ENCODE data around the gene PKHD1. TPM values are rescaled to one million over a fixed set of nuclear protein-coding genes. Genes with fewer than 3 reads are reported as not detected.

Gene PKHD1
- total RNA-seq, 1 donor from 2014 or later, result not detected

DNA sequence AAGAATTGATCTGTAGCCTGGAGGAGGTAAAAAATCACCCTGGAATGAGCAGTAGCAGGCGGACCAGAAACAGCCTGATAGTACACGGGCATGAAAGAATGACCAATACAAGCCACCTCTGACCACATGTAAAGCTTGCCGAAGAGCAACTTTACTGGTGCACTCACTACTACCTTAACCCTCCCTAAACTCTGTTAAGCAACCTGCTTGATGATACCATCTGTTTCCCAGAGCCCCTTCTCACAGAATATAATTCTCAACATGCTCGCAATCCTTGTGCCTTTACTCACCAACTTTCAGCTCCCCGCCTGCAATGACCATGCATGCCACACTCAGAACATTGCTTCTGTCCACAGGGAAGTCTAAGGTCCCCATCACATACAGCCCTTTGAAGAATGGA, 296.5 kb downstream of the PKHD1 start:
- intact Hi-C loops (cut with DNase I), result no loop called here
- ATAC-seq, result no peak

GRCh38 chr6:51788121-51788520, 299.3 kb downstream of the PKHD1 start:
- DNase-seq (ENCODE audit: missing footprints), result no peak
- ATAC-seq, result no peak
- intact Hi-C loops (cut with DNase I), result no loop called here

More for the DNA sequence above, 296.5 kb downstream of the PKHD1 start:
- no peak for DNase-seq (ENCODE audit: missing footprints)

DNA sequence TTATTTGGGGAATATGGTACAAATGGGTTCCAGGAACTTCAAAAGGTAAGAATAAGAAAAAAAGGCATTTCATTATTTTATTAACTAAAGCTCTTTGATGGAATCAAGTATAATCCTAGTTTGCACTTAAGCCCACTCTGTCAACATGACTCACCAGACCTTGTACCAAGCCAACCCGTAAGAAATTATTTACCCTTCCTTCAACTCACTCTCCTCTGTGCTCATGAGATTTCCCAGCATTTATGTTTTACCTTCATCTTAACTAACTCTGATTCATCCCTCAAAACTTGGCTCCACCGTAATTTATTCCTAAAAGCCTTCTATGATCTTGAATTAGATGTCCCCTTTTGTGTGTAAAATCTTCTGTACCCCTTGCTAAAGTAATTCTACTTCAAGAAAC, 308.7 kb downstream of the PKHD1 start:
- intact Hi-C loops (cut with DNase I), result no loop called here
- ATAC-seq (no peak), DNase-seq (ENCODE audit: missing footprints) (no peak)

DNA sequence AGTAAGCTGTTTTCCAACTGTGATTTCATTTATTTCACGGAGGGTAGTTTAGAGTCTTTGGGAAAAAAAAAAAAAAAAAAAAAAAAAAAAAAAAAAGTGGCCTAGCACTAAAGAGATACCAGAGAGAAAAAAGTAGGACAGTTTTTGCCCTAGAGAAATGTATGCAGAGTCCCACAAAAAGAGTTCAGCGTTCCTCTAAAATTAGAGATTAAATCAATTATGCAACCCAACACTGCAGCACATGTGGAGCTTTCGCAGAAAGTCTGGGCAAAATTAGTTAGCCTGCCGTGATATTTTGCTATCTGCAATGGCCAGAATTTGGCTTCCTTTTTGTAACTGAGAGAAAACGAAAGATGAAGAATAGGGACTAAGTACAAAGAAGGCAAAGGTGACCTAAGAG, 309.8 kb downstream of the PKHD1 start:
- DNase-seq (ENCODE audit: missing footprints) (no peak), ATAC-seq (no peak)
- intact Hi-C loops (cut with DNase I), result no loop called here

DNA sequence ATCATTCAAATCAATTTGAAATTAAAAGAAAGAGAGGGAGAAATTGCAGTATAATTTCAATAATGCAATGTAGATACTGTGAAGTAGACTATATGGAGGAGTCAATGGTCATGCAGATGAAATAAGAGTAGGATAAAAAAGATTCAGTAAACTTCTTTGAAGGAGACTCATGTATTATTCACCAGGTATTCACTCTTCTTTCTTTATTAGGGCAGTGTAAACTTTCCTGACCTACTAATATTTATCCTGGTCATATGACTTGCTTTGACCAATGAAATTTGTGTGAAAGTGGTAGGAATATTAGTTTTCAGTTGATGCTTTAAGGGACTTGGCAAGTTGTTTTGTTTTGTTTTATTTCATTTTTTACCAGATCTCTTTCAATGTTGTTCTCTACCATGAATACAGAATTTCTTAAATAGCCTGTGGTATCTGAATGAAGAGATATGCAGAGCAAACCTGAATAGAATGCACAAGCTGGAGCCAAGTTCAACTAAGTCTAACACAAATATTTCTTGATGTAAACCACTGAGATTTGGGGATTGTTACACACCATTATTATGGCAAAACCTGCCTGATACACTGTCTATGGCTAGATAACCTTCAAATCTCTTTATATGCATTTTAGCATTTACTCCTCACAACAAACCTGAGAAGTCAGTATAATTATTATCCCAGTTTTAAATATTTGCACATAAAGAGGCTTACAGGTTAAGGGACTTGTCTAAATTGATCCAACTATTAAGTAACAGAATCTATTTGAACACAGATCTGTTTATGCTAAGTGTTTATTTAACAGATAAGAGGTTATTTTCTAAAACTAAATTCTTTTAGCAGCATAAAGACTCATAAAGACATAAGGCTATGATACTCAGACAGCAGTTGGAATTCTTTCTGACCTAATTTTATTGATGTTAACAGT, 311.2 kb downstream of the PKHD1 start:
- ATAC-seq (no peak), DNase-seq (ENCODE audit: missing footprints) (no peak)
- intact Hi-C loops (cut with DNase I), result no loop called here

DNA sequence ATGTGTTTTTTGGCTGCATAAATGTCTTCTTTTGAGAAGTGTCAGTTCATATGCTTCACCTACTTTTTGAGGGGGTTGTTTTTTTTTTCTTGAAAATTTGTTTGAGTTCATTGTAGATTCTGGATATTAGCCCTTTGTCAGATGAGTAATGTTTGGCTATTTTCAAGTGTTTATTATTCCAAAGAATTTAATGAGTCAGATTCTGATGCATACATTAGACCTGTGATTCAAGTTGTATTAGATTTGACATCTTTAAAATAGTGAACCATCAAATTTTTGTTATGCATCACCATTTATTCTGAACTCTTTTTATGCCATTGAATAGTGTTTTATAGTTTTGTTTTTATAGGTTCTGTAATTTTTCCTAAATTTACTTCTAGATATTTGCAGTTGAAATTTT, 319.3 kb downstream of the PKHD1 start:
- intact Hi-C loops (cut with DNase I), result no loop called here
- ATAC-seq, result no peak
- DNase-seq (ENCODE audit: missing footprints), result no peak

DNA sequence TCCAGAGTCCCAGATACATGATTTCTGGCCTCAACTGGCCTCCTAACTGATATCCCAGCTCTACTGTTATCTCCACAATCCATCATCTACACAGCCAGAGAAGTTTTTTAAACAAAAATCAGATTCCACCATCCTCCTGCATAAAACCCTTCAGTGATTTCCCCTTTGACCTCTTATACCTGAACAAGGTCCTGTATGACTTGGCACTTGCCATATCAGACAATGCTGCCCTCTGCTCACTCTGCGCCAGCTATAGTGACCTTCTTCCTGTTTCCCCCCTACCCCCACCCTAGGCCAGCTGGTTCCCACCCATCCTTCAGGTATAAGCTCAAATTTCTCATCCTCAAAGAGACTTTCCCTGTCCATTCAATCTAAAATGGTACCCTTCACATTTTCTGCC, 322.2 kb downstream of the PKHD1 start:
- DNase-seq (ENCODE audit: missing footprints) (no peak), ATAC-seq (no peak)
- intact Hi-C loops (cut with DNase I), result no loop called here

DNA sequence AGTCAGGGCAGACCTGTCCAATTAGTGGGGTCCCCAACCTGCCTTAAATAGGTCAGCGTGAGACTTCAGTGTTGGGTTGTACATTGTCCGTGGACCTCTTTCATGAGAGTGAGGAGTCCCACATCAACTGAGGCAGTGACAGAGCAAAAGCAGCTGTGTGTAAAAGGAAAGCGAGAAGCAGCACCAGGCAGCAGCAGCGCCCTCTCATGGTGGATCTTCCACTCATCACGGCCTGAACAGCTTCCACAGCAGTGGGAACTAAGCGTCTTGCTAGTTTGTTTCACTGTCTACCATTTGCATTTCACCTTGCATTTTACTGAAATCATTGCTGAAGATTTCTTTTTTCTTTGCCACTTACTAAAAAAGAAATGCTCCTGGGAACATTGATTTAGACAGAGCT, 333.8 kb downstream of the PKHD1 start:
- DNase-seq (ENCODE audit: missing footprints), result no peak
- intact Hi-C loops (cut with DNase I), result loop anchor here (2.0 to 5.0 kb wide), 2 partner anchors 195 to 221 kb away; no protein-coding TSS in a partner anchor
- no peak for ATAC-seq

GRCh38 chr6:51743999-51744398, 343.4 kb downstream of the PKHD1 start:
- ATAC-seq, result no peak
- DNase-seq (ENCODE audit: missing footprints), result no peak
- intact Hi-C loops (cut with DNase I), result no loop called here

GRCh38 chr6:51740658-51741057, 346.8 kb downstream of the PKHD1 start:
- no peak for DNase-seq (ENCODE audit: missing footprints)
- no peak for ATAC-seq
- intact Hi-C loops (cut with DNase I), result no loop called here

- intact Hi-C loops (cut with DNase I), result no loop called here
- ATAC-seq, result no peak
- DNase-seq (ENCODE audit: missing footprints), result no peak
These were observed 348.8 kb downstream of the PKHD1 start for GRCh38 chr6:51738614-51739013.

DNA sequence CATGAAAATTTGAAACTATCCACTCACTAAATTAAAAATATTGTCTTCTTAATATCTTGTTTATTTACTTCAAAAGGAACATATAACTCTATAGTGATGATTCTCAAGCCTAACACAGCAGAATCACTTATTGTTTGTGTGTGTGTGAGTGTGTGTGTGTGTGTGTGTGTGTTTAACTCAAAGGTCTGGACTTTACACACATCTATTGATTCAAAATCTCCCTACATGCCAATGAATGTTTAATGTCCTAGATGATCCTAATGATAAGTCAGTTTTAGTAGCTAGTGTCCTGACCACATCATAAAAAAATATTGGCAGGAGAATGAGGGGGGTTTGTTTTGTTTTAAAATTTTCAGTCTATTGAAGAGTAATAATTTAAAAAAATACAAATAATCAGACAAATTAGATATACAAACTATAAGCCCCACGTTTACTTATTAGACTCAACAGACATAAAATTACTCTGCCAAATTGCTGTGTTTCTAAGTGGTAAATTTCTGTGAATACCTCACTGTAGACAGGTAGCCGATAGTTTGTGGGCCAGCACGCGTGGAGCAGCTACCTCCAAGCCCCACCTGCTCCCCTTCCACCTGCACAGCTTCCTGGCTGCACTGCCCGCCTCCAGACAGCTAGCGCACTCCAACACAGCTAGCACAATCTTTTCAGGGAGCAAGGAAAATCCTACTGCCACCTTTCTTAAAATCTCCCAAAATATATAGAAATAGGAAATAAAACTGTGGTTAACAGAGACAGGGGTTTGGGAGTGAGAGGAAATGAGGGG, 349.6 kb downstream of the PKHD1 start:
- intact Hi-C loops (cut with DNase I), result no loop called here

GRCh38 chr6:51725155-51725554, 362.3 kb downstream of the PKHD1 start:
- no peak for DNase-seq (ENCODE audit: missing footprints)
- intact Hi-C loops (cut with DNase I), result no loop called here
- no peak for ATAC-seq

More for the DNA sequence above, 349.6 kb downstream of the PKHD1 start:
- DNase-seq (ENCODE audit: missing footprints) (no peak), ATAC-seq (no peak)

GRCh38 chr6:51720327-51720726, 367.1 kb downstream of the PKHD1 start:
- ATAC-seq, result no peak
- no peak for DNase-seq (ENCODE audit: missing footprints)
- intact Hi-C loops (cut with DNase I), result no loop called here

DNA sequence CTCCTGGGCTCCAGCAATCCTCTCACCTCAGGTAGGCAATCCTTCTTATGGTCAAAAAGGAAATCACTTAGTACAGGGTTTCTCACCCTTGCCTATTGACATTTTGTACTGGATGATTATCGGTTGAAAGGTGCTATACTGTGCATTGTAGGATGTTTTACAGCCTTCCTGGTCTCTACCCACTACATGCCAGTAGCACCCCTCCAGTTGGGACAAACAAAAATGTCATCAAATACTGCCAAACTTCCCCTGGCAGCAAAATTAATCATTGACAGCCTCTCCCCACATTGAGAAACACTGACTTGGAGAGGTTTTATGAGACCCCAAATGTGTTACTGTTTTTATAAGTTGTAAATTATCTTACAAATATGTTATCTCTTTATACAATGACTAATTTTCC, 368.1 kb downstream of the PKHD1 start:
- DNase-seq (ENCODE audit: missing footprints) (no peak), ATAC-seq (no peak)
- intact Hi-C loops (cut with DNase I), result no loop called here

GRCh38 chr6:51718533-51718932, 368.9 kb downstream of the PKHD1 start:
- DNase-seq (ENCODE audit: missing footprints) (no peak), ATAC-seq (no peak)
- intact Hi-C loops (cut with DNase I), result no loop called here

DNA sequence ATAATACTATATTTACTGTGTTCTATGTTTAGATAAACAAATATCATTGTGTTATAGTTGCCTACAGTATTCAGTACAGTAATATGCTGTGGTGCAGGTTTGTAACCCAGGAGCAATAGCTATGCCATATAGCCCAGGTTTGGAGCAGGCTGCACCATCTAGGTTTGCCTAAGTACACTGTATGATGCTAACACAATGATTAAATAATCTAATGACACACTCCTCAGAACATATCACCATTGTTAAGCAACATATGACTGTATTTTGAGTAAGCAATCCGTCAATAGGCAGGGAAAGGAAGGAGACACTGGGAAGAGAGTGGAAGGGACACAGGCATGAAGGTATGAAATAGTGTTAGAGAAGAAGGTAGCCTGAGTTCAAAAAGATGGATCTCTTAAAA, 369.9 kb downstream of the PKHD1 start:
- ATAC-seq (no peak), DNase-seq (ENCODE audit: missing footprints) (no peak)
- intact Hi-C loops (cut with DNase I), result no loop called here

DNA sequence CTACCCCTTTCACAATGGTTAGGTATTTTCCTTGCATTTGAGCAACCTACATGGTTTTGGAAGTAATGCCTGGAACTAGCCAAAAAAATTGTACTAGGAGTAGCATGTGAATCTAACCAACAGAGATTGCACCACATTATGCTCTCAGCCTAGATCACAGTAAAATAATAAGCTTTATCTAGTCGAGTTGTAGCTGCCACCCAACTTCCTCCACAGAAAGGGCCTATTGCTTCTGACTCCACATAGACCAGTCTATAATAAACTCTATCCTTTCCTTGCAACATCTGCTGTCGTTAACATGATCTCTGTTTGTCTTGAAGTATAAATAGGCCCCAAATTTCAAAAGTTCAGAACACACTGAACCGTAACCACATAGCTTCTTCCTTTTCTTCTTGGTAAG, 375.5 kb downstream of the PKHD1 start:
- intact Hi-C loops (cut with DNase I), result no loop called here
- ATAC-seq (no peak), DNase-seq (ENCODE audit: missing footprints) (no peak)

GRCh38 chr6:51706086-51706485, 381.3 kb downstream of the PKHD1 start:
- intact Hi-C loops (cut with DNase I), result no loop called here
- DNase-seq (ENCODE audit: missing footprints) (no peak), ATAC-seq (no peak)

- intact Hi-C loops (cut with DNase I), result no loop called here
- ATAC-seq, result no peak
- DNase-seq (ENCODE audit: missing footprints), result no peak
These were observed 382.4 kb downstream of the PKHD1 start for GRCh38 chr6:51704932-51705540.
